Measurements from ENCODE around the gene ONECUT3.

DNA sequence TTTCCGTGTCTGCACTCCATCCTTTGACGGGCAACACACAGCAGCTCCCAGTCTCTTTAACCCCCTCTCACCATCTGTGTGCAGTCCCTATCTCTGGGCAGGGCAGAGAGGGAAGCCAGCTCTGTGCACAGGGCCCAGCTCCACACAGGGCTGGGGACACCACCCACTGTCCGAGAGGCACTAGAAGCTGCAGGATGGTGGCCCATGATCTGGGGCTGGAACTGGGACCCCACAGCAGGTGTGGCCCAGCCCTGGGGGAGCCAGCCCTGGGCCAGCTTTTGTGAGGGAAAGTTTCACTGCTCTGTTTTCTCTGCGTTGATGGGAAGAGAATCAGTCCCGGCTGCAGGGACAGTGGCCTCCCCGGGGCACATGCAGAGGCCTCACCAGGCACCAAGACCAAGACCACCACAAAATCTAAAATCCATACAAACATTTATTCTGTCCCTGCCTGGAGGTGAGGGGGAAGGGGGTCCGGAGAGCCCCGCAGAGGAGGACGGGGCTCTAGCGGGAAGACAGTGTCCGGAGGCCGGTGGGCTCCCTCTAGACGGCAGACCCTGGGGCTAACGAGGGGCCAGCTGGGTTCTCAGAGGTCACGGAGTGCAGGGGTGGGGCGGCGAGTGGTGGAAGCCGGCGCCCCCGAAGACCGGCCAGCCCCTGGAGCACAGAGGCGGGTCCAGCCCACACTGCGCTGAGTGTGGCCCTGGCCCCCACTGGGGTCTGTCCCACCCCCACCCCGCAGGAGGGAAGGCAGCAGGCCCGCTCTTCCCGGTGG lies 61.7 kb downstream of the ONECUT3 start:
- TF ChIP-seq POLR2A (IDR thresholded peaks at IDR 0.05; ENCODE audit: low read length) (no peak), GATA1 (IDR thresholded peaks at IDR 0.05; ENCODE audit: low read depth, low read length) (no peak)
